ENCODE data around the gene PSME4. TPM values are rescaled to one million over a fixed set of nuclear protein-coding genes. Genes with fewer than 3 reads are reported as not detected.

Gene PSME4
- total and polyA plus RNA-seq, 2 of the 13 experiments (the other 11 are each of a cell fraction or from before 2014, with no cell fraction given) = 52.1 to 77.8 TPM

GRCh38 chr2:53952519-53952918 is 18.3 kb downstream of the PSME4 start:
- in situ Hi-C loops (cut with HindIII; ENCODE audit: extremely low pct_ligation_motif_present, low pct_unique_long_range_greater_than_20kb) = no loop called here
- Histone ChIP-seq H3K36me3 (replicated peaks in 1 of 2; ENCODE audit: control insufficient read depth in 1 of 2, insufficient read depth in 2 of 2, low read length in 2 of 2) (peaks cover 6 to 22% of the 10 kb centered on the region in 2 experiments), H3K9ac (ENCODE audit: insufficient read depth, low read depth, low read length) (no peak overlapping the region), H2AFZ (ENCODE audit: low read length) (no peak overlapping the region), H3K4me3 (replicated peaks in 1 of 3; ENCODE audit: insufficient read depth in 1 of 3, low read depth in 2 of 3, low read length in 3 of 3) (no peak overlapping the region), H3K4me1 (ENCODE audit: insufficient read depth, low read length) (no peaks in the 10 kb centered on the region), H4K20me1 (ENCODE audit: insufficient read depth, low read length) (peaks cover 30% of the 10 kb centered on the region), H3K27me3 (ENCODE audit: control insufficient read depth in 1 of 2, insufficient read depth in 2 of 2, low read length in 2 of 2) (no peaks in the 10 kb centered on the region), H3K4me2 (ENCODE audit: low read depth, low read length) (no peak overlapping the region), H3K27ac (ENCODE audit: extremely low read length, insufficient read depth, low read length) (no peak overlapping the region), H3K9me3 (ENCODE audit: low read length) (no peaks in the 10 kb centered on the region), H3K79me2 (ENCODE audit: insufficient read depth, low read length) (peaks cover 93% of the 10 kb centered on the region)
- DNase-seq (ENCODE audit: low spot score) = no peak
- ATAC-seq = peak; percentile 66
- no TSS peak for BruUV-seq (replicated peaks)
- POLR2A ChIA-PET = no interaction called here
- FAIRE-seq = no peak
- WGBS (ENCODE audit: low lambda C conversion rate) = 91% methylated on average over 4 of the region's 4 CpGs
- intact Hi-C loops (cut with micrococcal nuclease; ENCODE audit: unreplicated experiment) = no loop called here
- CTCF ChIA-PET (ENCODE audit: low intra/inter-chr PET ratio, low total read pairs) = no interaction called here
- TF ChIP-seq POLR2AphosphoS5 (IDR thresholded peaks at IDR 0.05; ENCODE audit: low read depth, low read length) = no peak
- 0 out of 2 replicates have a peak, but pooled peaks have one; percentile 23 for TF ChIP-seq ZNF75D (CRISPR knock-in tag; IDR thresholded peaks at IDR 0.05; ENCODE audit: borderline replicate concordance)
- no peak for TF ChIP-seq JUN (CRISPR knock-in tag; IDR thresholded peaks at IDR 0.05)
- no peak for TF ChIP-seq ZBTB4 (CRISPR knock-in tag; IDR thresholded peaks at IDR 0.05; ENCODE audit: borderline replicate concordance)
- no peak for TF ChIP-seq ZBTB2 (CRISPR knock-in tag; IDR thresholded peaks at IDR 0.05; ENCODE audit: low read depth)
- no peak for TF ChIP-seq HOXA5 (CRISPR knock-in tag; IDR thresholded peaks at IDR 0.05)
- TF ChIP-seq ZNF720 (CRISPR knock-in tag; IDR thresholded peaks at IDR 0.05) = no peak
- TF ChIP-seq PHF8 (CRISPR knock-in tag; IDR thresholded peaks at IDR 0.05) = no peak
- no peak for TF ChIP-seq HNF4A (CRISPR knock-in tag; IDR thresholded peaks at IDR 0.05)
- TF ChIP-seq TFDP2 (CRISPR knock-in tag; IDR thresholded peaks at IDR 0.05) = no peak
- peak; percentile 26; the same call in 1 of the 2 replicates for TF ChIP-seq ZBTB33 (CRISPR knock-in tag; IDR thresholded peaks at IDR 0.05)
- TF ChIP-seq POLR2AphosphoS2 (IDR thresholded peaks at IDR 0.05; ENCODE audit: low read depth, low read length) = peak; percentile 73; the same call in 1 of the 2 replicates
- TF ChIP-seq FOXO4 (CRISPR knock-in tag; conservative IDR thresholded peaks at IDR 0.05) = no peak

Measured in HepG2 (cell line).